Uterus (tissue), 4 donors: ENCODE data around the gene ACOXL. TPM values are rescaled to one million over a fixed set of nuclear protein-coding genes. Genes with fewer than 3 reads are reported as not detected.

ENCODE experiments used
- DNase-seq, 2 donors: peaks; one replicate each; pipeline ENCODE4 v3.0.0-alpha.2; 2019 to 2020
- H3K27ac ChIP-seq, 2 donors: fragments of 200-600 bp; sonication (generic); 1 replicate in 1 of 2; 2 replicates in 1 of 2; pipeline ENCODE4 v1.5.1; 2016 to 2018
- H3K27me3 ChIP-seq, 2 donors: fragments of 200-600 bp; sonication (generic); one replicate each; pipeline ENCODE4 v1.5.1; 2018 to 2019; ENCODE audit warnings: control low read depth in 1 of 2
- H3K36me3 ChIP-seq, 2 donors: fragments of 200-600 bp; sonication (generic); one replicate each; pipeline ENCODE4 v1.5.1; 2019; ENCODE audit warnings: control low read depth in 1 of 2
- H3K4me1 ChIP-seq, 2 donors: fragments of 200-600 bp; sonication (generic); one replicate each; pipeline ENCODE4 v1.5.1; 2018 to 2019; ENCODE audit warnings: control low read depth in 1 of 2
- H3K4me3 ChIP-seq, 2 donors: fragments of 200-600 bp; sonication (generic); 1 replicate in 1 of 2; 2 replicates in 1 of 2; pipeline ENCODE4 v1.5.1; 2018 to 2019; ENCODE audit warnings: mild to moderate bottlenecking in 1 of 2
- H3K9me3 ChIP-seq, 2 donors: fragments of 200-600 bp; sonication (generic); one replicate each; pipeline ENCODE4 v1.5.1; 2019; ENCODE audit warnings: control low read depth in 1 of 2
- CTCF ChIP-seq, 4 experiments: fragments of 200-600 bp in 2 of 4; fragments of 450-650 bp in 2 of 4; sonication (generic) in 2 of 4; IDR thresholded peaks; one replicate each; pipeline ENCODE4 v1.5.1; 2016 to 2019; ENCODE audit warnings: antibody characterized with exemption in 4 of 4, mild to moderate bottlenecking in 2 of 4, moderate library complexity in 1 of 4
- POLR2A ChIP-seq, 2 donors: fragments of 450-650 bp; IDR thresholded peaks; one replicate each; pipeline ENCODE4 v1.6.1; 2016; ENCODE audit warnings: antibody characterized with exemption in 2 of 2, mild to moderate bottlenecking in 1 of 2, moderate library complexity in 1 of 2
- intact Hi-C: fragments of 100-400 bp; cut with DNase I; formaldehyde crosslinking; loops from one replicate; pipeline ENCODE4 v1.15.1; 2023; ENCODE audit warnings: low total_unique reads
- total RNA-seq, 4 donors: library from RNA; depleted of rRNA in 3 of 4; stranded (reverse); fragments of >200 nt in 3 of 4; gene quantifications; one replicate each; pipeline versions ENCODE4 v1.1.0 to v1.2.4, GENCODE V29; 2014 to 2023
- donor health status: DM: yes; HTN: yes; CAD: no.

The ACOXL gene
- total RNA-seq, 4 donors from 2014 or later = 0.18 to 0.41 TPM; not detected in 2

- intact Hi-C loops = no loop called here
- Histone ChIP-seq H3K4me3 (no peak overlapping the region), H3K27ac (no peak overlapping the region), H3K36me3 (no peaks in the 10 kb centered on the region), H3K4me1 (no peaks in the 10 kb centered on the region), H3K9me3 (no peaks in the 10 kb centered on the region), H3K27me3 (no peaks in the 10 kb centered on the region)
- no peak for DNase-seq
- TF ChIP-seq POLR2A (IDR thresholded peaks at IDR 0.05) (no peak), CTCF (IDR thresholded peaks at IDR 0.05) (no peak)
These were observed 38.6 kb downstream of the ACOXL start for GRCh38 chr2:110770959-110771431.

- no peaks in the 10 kb centered on the region for H3K27me3 ChIP-seq
- no peak for TF ChIP-seq POLR2A (IDR thresholded peaks at IDR 0.05)
- TF ChIP-seq CTCF (IDR thresholded peaks at IDR 0.05) = no peak
- intact Hi-C loops = no loop called here
- H3K4me3 ChIP-seq = no peak overlapping the region
- H3K4me1 ChIP-seq = no peaks in the 10 kb centered on the region
- H3K27ac ChIP-seq = no peak overlapping the region
- DNase-seq = no peak
- H3K9me3 ChIP-seq = no peaks in the 10 kb centered on the region
- no peaks in the 10 kb centered on the region for H3K36me3 ChIP-seq
These were observed 39.4 kb downstream of the ACOXL start for GRCh38 chr2:110771547-110772382.

GRCh38 chr2:110772383-110772755 is 40.0 kb downstream of the ACOXL start:
- no peaks in the 10 kb centered on the region for H3K4me1 ChIP-seq
- no peak overlapping the region for H3K27ac ChIP-seq
- H3K9me3 ChIP-seq = no peaks in the 10 kb centered on the region
- H3K4me3 ChIP-seq = no peak overlapping the region
- no peak for DNase-seq
- intact Hi-C loops = no loop called here
- TF ChIP-seq CTCF (IDR thresholded peaks at IDR 0.05) (no peak), POLR2A (IDR thresholded peaks at IDR 0.05) (no peak)
- no peaks in the 10 kb centered on the region for H3K36me3 ChIP-seq
- no peaks in the 10 kb centered on the region for H3K27me3 ChIP-seq

- H3K4me1 ChIP-seq = no peaks in the 10 kb centered on the region
- H3K27ac ChIP-seq = no peak overlapping the region
- intact Hi-C loops = no loop called here
These were observed 41.1 kb downstream of the ACOXL start for GRCh38 chr2:110773401-110773921.

More at GRCh38 chr2:110773401-110773921, 41.1 kb downstream of the ACOXL start:
- Histone ChIP-seq H3K36me3 (no peaks in the 10 kb centered on the region), H3K4me3 (no peak overlapping the region), H3K9me3 (no peaks in the 10 kb centered on the region), H3K27me3 (no peaks in the 10 kb centered on the region)
- TF ChIP-seq CTCF (IDR thresholded peaks at IDR 0.05) (no peak), POLR2A (IDR thresholded peaks at IDR 0.05) (no peak)
- DNase-seq = peak in 1 of 2 donors; percentile 28
